Caco-2 (cell line): ENCODE results near the gene CLEC16A. TPM values are rescaled to one million over a fixed set of nuclear protein-coding genes. Genes with fewer than 3 reads are reported as not detected.

ENCODE experiments used
- BruUV-seq: library from RNA; stranded (reverse); fragments of 400-500 nt; replicated peaks from 2 replicates; lab custom pipeline; 2021; lab: Mats Ljungman, UMichigan
- CTCF ChIA-PET: fragments of 300-600 bp; sonication (Branson Sonifier 250); formaldehyde crosslinking; loops from one replicate; lab custom pipeline; 2022; ENCODE audit warnings: antibody characterized with exemption; lab: Charles Lee
- POLR2A ChIA-PET: fragments of 300-600 bp; sonication (Branson Sonifier 250); formaldehyde crosslinking; loops from one replicate; lab custom pipeline; 2022; ENCODE audit warnings: antibody characterized with exemption; lab: Charles Lee
- DNase-seq, 2 experiments: peaks; one replicate each; pipeline versions ENCODE4 v3.0.0 to v3.0.0-alpha.2; 2020 to 2022
- H3K27me3 ChIP-seq: replicated peaks from 2 replicates; pipeline ENCODE4 v1.6.0; 2011; ENCODE audit warnings: low read length; ENCODE audit not compliant: control insufficient read depth, insufficient read depth
- H3K36me3 ChIP-seq: 2 replicates; pipeline ENCODE4 v1.5.1; 2011; ENCODE audit warnings: low read length; ENCODE audit not compliant: control insufficient read depth, insufficient read depth
- H3K4me1 ChIP-seq: fragments of 250-450 bp; sonication (Bioruptor Pico); 2 replicates; pipeline ENCODE4 v1.5.1; 2020; ENCODE audit warnings: mild to moderate bottlenecking
- H3K4me3 ChIP-seq: 2 replicates; pipeline ENCODE4 v1.5.1; 2011; ENCODE audit warnings: low read depth, mild to moderate bottlenecking, control low read depth, low read length
- H3K9me3 ChIP-seq: fragments of 250-450 bp; sonication (Bioruptor Pico); 2 replicates; pipeline ENCODE4 v1.5.1; 2020; ENCODE audit warnings: mild to moderate bottlenecking, moderate library complexity
- H3K27ac Mint-ChIP-seq: one replicate; pipeline ENCODE4 v1.8.0; 2022; ENCODE audit warnings: mixed read lengths; ENCODE audit not compliant: unreplicated experiment
- H3K27me3 Mint-ChIP-seq: one replicate; pipeline ENCODE4 v1.8.0; 2022; ENCODE audit warnings: mixed read lengths; ENCODE audit not compliant: insufficient read depth, unreplicated experiment
- H3K36me3 Mint-ChIP-seq: one replicate; pipeline ENCODE4 v1.8.0; 2022; ENCODE audit warnings: mild to moderate bottlenecking, mixed read lengths; ENCODE audit not compliant: insufficient read depth, unreplicated experiment
- H3K4me1 Mint-ChIP-seq: one replicate; pipeline ENCODE4 v1.8.0; 2022; ENCODE audit warnings: low read depth, mixed read lengths; ENCODE audit not compliant: unreplicated experiment
- H3K4me3 Mint-ChIP-seq: one replicate; pipeline ENCODE4 v1.8.0; 2022; ENCODE audit warnings: mild to moderate bottlenecking, moderate library complexity, mixed read lengths; ENCODE audit not compliant: unreplicated experiment
- H3K9me3 Mint-ChIP-seq: one replicate; pipeline ENCODE4 v1.8.0; 2022; ENCODE audit warnings: mixed read lengths; ENCODE audit not compliant: unreplicated experiment
- CTCF ChIP-seq, 2 experiments: fragments of 200-600 bp in 1 of 2; IDR thresholded peaks; 1 replicate in 1 of 2; 2 replicates in 1 of 2; pipeline versions ENCODE4 v1.5.1 to v1.8.0; 2011 to 2022; ENCODE audit warnings: antibody characterized with exemption in 1 of 2, control low read depth in 1 of 2, inconsistent platforms in 1 of 2, low read depth in 1 of 2, low read length in 1 of 2, mild to moderate bottlenecking in 1 of 2, moderate library complexity in 1 of 2; ENCODE audit not compliant: insufficient read depth in 1 of 2, severe bottlenecking in 1 of 2, unreplicated experiment in 1 of 2
- intact Hi-C: fragments of 100-400 bp; cut with micrococcal nuclease; formaldehyde crosslinking; loops from one replicate; pipeline ENCODE4 v1.10.0; 2022; ENCODE audit not compliant: unreplicated experiment
- total RNA-seq: library from RNA; stranded (reverse); gene quantifications from 2 replicates; pipeline ENCODE4 v1.2.3, GENCODE V29; 2022

Gene CLEC16A
- total RNA-seq, 1 experiment from 2014 or later, result 27.0 TPM

- Mint-ChIP-seq H3K27me3 (no peaks in the 10 kb centered on the region), H3K4me1 (no peaks in the 10 kb centered on the region), H3K9me3 (no peaks in the 10 kb centered on the region), H3K4me3 (no peak overlapping the region), H3K27ac (no peak overlapping the region), H3K36me3 (peaks cover 16% of the 10 kb centered on the region)
- POLR2A ChIA-PET, result no interaction called here
- no peak for DNase-seq
- no peak for TF ChIP-seq CTCF (IDR thresholded peaks at IDR 0.05; ENCODE audit: insufficient read depth in 1 of 2, low read depth in 1 of 2, low read length in 1 of 2, severe bottlenecking in 1 of 2, unreplicated experiment in 1 of 2)
- H3K36me3 ChIP-seq, result no peaks in the 10 kb centered on the region
- no TSS peak for BruUV-seq
- no peaks in the 10 kb centered on the region for H3K4me1 ChIP-seq
- H3K27me3 ChIP-seq, result no peaks in the 10 kb centered on the region
- no peak overlapping the region for H3K4me3 ChIP-seq
- CTCF ChIA-PET, result no interaction called here
- intact Hi-C loops, result no loop called here
- no peaks in the 10 kb centered on the region for H3K9me3 ChIP-seq
Measured at GRCh38 chr16:11067266-11067665, 122.9 kb downstream of the CLEC16A start.

DNA sequence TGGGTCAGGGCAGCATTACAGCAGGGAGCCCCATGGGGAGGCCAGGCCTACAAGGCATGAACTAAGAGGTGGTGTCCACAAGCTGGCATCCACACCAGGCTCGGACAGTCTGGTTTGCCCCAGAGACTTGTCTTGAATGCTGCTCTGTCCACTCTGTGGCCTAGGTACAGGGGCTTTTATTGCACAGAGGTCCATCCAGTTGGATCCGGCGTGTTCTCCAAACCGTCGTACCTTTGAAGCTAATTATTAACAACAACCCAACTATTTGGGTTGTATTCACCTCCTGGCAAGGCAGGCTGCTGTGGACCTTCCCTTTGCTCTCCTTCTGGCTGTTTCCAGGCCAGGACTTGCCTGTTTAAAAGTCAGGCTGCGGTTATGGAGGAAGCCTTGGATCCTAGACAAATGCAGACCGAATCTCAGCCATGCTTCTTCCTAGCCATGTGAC lies 123.4 kb downstream of the CLEC16A start:
- H3K36me3 ChIP-seq, result no peaks in the 10 kb centered on the region
- ChIA-PET POLR2A (no interaction called here), CTCF (no interaction called here)
- H3K9me3 Mint-ChIP-seq, result no peaks in the 10 kb centered on the region
- H3K27me3 ChIP-seq, result no peaks in the 10 kb centered on the region
- H3K4me1 Mint-ChIP-seq, result no peaks in the 10 kb centered on the region
- no peak for TF ChIP-seq CTCF (IDR thresholded peaks at IDR 0.05; ENCODE audit: insufficient read depth in 1 of 2, low read depth in 1 of 2, low read length in 1 of 2, severe bottlenecking in 1 of 2, unreplicated experiment in 1 of 2)
- no peaks in the 10 kb centered on the region for H3K4me1 ChIP-seq
- DNase-seq, result no peak
- no peak overlapping the region for H3K4me3 Mint-ChIP-seq
- no TSS peak for BruUV-seq
- intact Hi-C loops, result no loop called here
- peaks cover 16% of the 10 kb centered on the region for H3K36me3 Mint-ChIP-seq
- H3K4me3 ChIP-seq, result no peak overlapping the region
- H3K27ac Mint-ChIP-seq, result no peak overlapping the region
- H3K27me3 Mint-ChIP-seq, result no peaks in the 10 kb centered on the region
- H3K9me3 ChIP-seq, result no peaks in the 10 kb centered on the region

GRCh38 chr16:11071829-11072228 lies 127.5 kb downstream of the CLEC16A start:
- H3K4me1 ChIP-seq, result no peaks in the 10 kb centered on the region
- no peaks in the 10 kb centered on the region for H3K9me3 ChIP-seq
- ChIA-PET CTCF (no interaction called here), POLR2A (no interaction called here)
- Mint-ChIP-seq H3K27me3 (no peaks in the 10 kb centered on the region), H3K27ac (peak overlapping the region; percentile 30), H3K9me3 (no peaks in the 10 kb centered on the region), H3K36me3 (peaks cover 16% of the 10 kb centered on the region), H3K4me3 (no peak overlapping the region), H3K4me1 (no peaks in the 10 kb centered on the region)
- no peaks in the 10 kb centered on the region for H3K36me3 ChIP-seq
- no peak for DNase-seq
- no peaks in the 10 kb centered on the region for H3K27me3 ChIP-seq
- intact Hi-C loops, result no loop called here
- no TSS peak for BruUV-seq
- TF ChIP-seq CTCF (IDR thresholded peaks at IDR 0.05; ENCODE audit: insufficient read depth in 1 of 2, low read depth in 1 of 2, low read length in 1 of 2, severe bottlenecking in 1 of 2, unreplicated experiment in 1 of 2), result no peak
- no peak overlapping the region for H3K4me3 ChIP-seq
